Activated CD4-positive, CD25-positive, alpha-beta regulatory T cell (primary cell): ENCODE measurements around the gene STAMBPL1.

Experiments
- DNase-seq, 4 experiments: peaks; one replicate each; lab custom pipeline; 2025; lab: John Stamatoyannopoulos, UW

Gene STAMBPL1

GRCh38 chr10:88952647-88953111 is 72.6 kb downstream of the STAMBPL1 start, which contains the start of gene ACTA2:
Gene ACTA2 (minus strand): TSS chr10:88952773. CDS start chr10:88948930, 3,843 bp downstream.
- no peak for DNase-seq

GRCh38 chr10:88953662-88954061 is 73.6 kb downstream of the STAMBPL1 start:
- DNase-seq, result no peak

GRCh38 chr10:88954458-88955083 is 74.5 kb downstream of the STAMBPL1 start:
- DNase-seq, result no peak

DNA sequence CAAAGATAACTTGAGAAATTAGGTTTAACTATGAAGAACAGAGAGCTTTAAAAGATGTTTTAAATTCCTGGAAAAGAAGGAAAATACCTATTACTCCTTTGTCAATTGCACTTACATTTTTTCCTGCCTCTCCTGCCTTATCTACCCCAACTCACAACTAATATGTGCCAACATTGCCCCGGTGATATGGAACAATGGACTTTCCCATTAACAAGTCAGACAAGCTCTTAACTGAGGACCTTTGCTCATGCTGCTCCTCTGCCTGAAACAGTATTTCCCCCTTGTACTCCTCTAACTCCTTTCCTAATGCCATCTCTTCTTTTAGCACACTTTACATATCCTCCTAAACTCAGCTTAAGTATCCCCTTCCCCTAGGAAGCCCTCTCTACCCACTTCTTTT is 77.3 kb downstream of the STAMBPL1 start:
- DNase-seq, result no peak

DNA sequence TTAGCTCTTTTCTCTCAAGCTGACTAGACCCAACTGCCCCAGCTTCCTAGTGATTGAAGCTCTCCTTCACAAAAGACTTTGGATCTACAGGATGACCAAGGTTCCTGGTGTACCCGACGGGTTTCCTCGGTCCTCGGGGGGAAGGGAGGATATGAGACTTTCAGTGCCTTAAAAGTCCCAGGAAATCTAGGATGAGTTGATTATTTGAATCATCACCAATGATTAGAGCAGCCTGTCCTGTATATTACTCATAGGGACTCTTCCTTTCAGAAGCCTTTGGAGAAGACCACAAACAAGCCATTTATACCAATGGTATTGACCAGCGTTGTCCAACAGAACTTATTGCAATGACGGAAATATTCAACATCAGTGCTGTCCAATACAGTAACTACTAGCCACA is 78.7 kb downstream of the STAMBPL1 start:
- DNase-seq, result no peak

DNA sequence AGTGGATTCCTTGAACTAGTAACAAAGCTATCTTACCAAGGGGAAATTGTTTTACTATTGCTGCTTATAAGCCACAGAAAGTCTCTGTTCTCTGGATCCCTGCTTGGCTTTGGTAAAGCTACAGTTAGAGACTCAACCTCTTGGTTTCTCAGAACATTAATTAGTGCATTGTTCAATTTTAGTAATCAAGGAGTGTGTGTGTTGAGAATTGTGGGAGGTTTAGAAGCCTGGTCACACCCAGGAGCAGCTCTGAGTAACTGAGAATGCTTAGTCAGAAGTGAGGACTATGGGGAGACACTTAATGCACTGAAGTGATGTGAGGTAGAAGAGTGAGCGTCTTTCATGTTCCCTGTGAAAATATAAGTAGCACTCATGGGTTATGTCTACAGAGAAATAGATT is 80.8 kb downstream of the STAMBPL1 start:
- no peak for DNase-seq

DNA sequence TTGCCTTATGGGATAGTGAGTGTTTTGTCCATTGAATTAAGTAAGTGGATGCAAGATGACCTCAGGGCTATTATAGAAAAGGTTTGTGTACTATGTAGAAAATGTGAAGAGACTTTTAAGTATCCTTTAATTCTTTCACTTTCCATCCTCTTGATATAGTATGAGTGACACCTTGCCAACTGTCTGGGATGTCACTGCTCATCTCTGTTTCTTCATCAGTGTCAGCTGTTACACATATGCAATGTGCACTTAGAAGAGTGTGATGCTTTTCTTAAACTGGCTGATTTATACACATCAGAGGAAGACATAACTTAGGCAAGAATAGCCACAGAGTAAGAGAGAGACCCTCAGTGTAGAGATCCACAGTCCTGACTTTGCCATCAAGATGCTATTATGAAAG is 81.2 kb downstream of the STAMBPL1 start:
- no peak for DNase-seq

DNA sequence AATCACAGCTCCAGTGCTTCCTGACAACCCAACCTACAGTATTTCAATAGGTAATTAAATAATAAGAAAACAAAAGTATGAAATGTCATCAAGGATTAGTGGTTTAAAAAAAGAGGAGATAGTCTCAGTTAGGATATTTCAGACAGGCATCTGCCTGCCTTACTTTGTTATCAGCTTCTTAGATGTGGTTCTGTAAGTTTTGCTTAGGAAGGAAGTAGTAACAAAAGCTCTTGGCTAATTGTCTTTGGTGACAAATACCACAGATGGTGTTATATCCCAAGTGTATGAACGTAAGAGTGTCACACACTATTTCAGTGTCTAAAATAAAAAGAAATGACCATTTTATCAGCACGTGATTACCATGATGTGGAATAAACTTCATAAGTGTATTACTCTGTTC is 82.3 kb downstream of the STAMBPL1 start:
- no peak for DNase-seq

DNA sequence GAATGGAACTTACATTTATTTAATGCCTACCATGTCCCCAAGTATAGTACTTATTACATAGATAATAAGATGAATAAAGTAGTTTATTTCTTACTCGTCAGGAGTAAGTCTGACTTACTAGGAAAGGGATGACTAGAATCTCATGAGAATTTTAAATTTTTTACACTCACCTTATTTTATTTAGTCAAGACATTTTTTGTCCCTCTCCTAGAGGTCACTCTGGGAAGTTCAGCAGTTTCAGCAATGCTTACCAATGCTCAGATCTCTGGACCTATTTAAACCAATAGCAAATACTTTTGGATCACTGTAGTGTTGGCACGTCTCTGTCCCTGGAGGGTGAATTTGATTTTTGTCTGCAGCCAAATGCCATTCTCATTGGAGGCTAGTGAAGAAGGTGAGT is 83.3 kb downstream of the STAMBPL1 start:
- DNase-seq, result no peak

DNA sequence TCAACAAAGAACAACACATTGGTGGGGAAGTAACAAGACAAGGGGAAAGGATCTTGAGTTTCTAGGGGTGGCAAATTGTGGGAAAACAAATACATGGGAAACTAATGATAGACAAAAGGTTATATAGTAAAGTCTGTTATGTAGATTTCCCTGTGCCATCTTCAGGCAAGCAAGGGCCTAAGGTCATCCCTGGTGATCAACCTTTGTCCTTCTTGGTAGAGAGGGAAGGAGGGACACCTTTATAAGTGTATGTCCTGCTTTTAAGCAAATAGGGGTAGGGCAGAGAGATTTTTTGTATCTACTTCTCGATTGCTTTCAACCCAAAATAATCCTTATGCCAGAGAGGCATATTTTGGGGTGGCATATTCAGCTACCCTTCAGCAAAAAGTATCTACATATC is 84.3 kb downstream of the STAMBPL1 start:
- DNase-seq, result no peak

DNA sequence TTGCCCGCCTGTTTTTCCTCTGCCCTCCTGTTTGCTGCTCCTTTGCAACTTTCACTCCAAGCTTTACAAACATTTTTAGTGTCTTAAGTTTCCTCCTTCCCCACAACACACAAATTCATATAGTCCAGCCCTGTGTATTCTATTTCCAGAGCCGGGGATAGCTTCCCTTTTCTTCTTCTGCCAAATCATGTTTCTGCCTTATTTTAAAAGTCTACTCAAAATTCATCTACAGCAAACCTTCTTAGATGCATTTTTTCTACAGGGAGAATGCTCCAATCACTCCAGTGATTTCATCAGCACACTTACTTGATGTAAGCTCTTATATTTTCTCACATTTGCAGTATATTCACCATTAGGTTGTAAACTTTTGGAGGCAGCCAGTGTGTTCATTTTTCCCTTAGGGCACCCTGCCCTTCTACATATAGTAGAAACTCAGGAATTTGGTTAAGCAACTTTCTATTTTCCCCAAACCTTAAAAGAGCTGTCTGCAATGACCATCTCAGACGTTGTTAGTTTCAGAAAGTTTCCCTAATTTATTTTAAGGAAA is 84.9 kb downstream of the STAMBPL1 start:
- DNase-seq, result no peak

GRCh38 chr10:88966797-88967196 is 86.8 kb downstream of the STAMBPL1 start:
- no peak for DNase-seq

DNA sequence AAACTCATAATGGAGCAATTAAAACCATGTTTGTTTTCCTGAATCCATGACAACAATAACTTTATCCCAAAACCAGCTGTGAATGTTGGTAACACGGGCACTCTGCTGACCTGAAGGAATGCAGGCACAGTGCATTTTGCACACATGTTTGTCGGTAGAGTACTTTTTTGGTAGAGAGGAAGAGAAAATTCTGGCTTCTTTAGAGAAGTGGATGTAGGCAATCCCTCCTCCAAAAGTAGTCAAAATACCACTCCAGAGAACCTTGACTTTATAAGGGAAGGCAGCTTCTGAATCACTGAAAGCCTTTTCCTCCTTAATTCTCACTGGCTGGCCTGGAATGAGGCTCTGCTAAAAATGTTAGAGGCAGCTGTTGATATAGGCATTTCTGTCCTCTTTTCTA is 88.3 kb downstream of the STAMBPL1 start:
- DNase-seq, result no peak

GRCh38 chr10:88971221-88972061 is 91.4 kb downstream of the STAMBPL1 start:
- DNase-seq, result no peak
